Measurements from ENCODE around the gene CEPT1. TPM values are rescaled to one million over a fixed set of nuclear protein-coding genes. Genes with fewer than 3 reads are reported as not detected.

The CEPT1 gene
- total RNA-seq, 1 experiment from 2014 or later = 28.8 TPM

DNA sequence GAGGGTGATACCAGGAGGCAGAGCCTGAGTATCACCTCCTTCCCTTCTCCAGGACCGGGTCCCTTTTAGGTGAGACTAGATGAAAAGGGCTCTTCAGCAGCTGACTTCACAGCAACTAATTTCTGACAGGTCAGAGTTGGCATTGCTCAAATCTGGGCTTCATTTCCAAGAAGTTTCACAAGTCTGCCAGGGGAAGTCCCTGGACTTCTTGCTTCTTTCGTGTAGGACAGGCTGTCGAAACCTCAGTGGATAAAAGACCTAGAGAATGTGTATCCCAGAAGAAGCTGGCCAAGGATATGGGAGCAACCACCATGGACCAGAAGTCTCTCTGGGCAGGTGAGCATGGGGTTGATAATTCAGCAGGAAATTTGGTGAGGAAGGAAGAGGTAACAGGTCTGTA lies 87.4 kb downstream of the CEPT1 start, which contains the start of gene CHI3L2:
Gene CHI3L2, plus strand, starts transcription at position 280 of the 400 bp plus-strand sequence. Its CDS starts 17 bp downstream, at position 297.
- DNase-seq (ENCODE audit: low read depth) = no peak

DNA sequence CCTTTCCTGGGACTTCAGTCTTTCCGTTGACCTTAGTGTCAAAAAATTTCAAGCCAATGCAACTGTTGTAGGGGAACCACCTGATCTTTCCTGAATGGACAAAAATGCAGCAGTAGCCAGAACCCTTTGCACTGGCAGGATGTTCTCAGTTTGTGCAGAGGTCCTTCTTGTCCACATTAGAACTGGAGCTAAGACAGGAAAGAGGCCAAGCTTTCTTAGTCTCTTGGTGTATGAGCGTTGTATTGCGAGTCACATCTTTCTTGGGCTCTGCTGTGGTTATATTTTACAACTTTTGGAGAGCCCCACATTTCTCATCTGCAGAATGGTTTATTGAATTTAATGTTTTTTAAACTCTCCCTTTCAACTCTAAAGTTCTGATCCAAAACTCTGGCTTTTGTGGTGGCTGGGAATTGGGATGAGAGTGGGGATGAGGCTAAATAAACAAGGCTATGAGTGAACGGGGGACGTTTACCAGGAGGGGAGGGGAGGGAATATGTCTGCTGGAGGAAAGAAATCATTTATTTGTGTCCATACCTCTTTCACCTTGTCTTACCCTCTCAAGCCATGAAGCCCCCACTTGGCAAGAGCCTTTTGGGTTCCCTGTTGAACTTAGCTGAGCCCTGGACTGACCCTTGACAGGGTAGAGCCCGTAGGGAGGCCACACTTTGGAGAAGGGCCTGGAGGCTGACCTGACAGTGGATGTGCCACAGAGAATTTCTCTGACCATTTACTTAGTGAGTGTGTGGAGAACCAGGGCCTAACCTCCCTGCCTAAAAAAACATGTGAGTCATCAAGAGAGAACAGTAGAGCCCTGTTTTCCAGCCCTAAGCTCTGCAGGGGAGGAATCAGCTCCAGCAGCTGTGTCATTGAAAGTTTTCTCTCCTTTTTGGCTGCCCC lies 88.1 kb downstream of the CEPT1 start:
- DNase-seq (ENCODE audit: low read depth) = peak; percentile 95

DNA sequence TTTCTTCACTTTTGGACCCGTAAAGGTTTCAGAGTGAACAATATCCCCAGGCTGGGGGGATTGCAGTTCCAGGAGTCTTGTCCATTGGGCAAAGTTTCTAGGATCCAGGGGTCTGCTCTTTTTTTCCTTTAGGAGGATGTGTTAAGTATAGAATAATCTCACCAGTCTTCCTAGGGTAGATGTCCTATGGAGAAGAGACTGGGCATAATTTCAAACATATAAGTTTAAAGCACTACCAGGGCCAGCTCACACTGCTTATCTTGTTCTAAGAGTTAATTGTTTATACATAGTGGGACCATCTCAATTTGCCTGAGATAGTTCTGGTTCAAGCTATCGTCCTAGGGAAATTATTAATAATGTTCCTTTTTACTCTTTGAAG lies 88.7 kb downstream of the CEPT1 start:
- no peak for DNase-seq (ENCODE audit: low read depth)

DNA sequence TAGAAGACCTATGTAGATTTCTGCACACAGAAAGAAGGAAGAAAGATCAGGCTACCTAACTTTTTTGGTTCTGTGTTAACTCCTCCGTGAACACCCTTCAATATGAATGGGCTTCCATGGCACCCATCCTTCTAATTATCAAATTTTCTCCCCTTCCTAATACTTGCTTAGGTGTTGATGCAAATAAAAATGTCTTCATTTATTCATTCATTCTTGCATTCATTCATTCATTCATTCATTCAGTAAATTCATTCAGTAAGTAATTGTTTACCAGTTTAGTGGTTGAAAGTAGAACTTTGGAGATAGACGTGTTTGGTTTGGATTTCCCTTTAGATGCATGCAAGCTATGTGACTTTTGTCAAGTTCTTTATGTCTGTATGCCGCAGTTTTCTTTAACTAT lies 92.1 kb downstream of the CEPT1 start:
- DNase-seq (ENCODE audit: low read depth) = no peak

DNA sequence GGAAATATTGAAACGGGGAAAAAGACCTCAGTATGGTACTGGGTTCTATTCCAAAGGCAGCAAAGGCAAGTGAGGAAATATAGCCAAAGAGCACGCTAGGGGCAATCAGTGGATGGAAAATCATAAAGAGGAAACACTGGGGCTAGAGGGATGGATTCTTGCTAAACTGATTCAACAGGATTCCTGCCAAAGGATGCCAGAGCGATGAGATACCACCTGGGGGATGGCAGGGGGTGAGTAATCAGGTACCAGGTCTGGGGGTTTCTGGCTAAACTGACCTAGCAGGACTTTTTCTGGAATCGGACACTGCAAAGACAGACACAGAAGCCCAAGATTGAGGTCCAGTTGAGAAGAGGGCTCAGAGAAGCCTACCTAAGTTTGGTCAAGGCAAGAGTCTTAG lies 94.2 kb downstream of the CEPT1 start:
- no peak for DNase-seq (ENCODE audit: low read depth)

Other genes with a start within 250 kb of the CEPT1 start
- 20.7 and 24.0 TPM in 2 replicates for gene LRIF1, start 176.3 kb upstream of the CEPT1 start, total RNA-seq (2014; rRNA removed)
- 31.9 and 49.5 TPM in 2 replicates for gene DRAM2, start 130 bp upstream of the CEPT1 start, total RNA-seq (2014; rRNA removed)
- gene DENND2D, start 60.4 kb downstream of the CEPT1 start, total RNA-seq (2014; rRNA removed) = 0.71 and 1.4 TPM in 2 replicates
- gene CHI3L2, start 87.5 kb downstream of the CEPT1 start, total RNA-seq (2014; rRNA removed) = 0.83 and 2.2 TPM in 2 replicates
- not detected in 2 replicates for gene CHIA, start 150.6 kb downstream of the CEPT1 start, total RNA-seq (2014; rRNA removed)